ENCODE data around the gene OSBPL6. TPM values are rescaled to one million over a fixed set of nuclear protein-coding genes. Genes with fewer than 3 reads are reported as not detected.

The OSBPL6 gene
- total and polyA plus RNA-seq, 4 donors = 0.75 to 2.4 (median 1.7) TPM

DNA sequence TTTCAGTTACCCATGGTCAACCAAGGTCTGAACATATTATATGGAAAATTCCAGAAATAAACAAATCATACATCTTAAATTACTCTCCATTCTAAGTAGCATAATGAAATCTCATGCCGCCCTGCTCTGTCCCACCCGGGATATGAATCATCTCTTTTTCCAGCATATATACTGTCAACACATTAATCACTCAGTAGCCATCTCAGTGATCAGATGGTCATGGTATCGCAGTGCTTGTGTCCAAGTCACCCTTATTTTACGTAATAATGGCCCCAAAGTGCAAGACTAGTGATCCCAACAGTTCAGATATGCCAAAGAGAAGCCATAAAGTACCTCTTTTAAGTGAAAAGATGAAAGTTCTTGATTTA, 43.8 kb downstream of the OSBPL6 start:
- ATAC-seq (ENCODE audit: low FRiP score) (no peak), DNase-seq (no peak)
- WGBS, 2 donors = 84 to 97% methylated on average over 4 of the region's 4 CpGs
- Histone ChIP-seq H3K4me3 (ENCODE audit: low read length in 2 of 2) (no peak overlapping the region), H3K4me1 (ENCODE audit: control insufficient read depth in 1 of 2, insufficient read depth in 2 of 2, low read length in 2 of 2) (no peaks in the 10 kb centered on the region), H3K27ac (ENCODE audit: low read depth in 1 of 2, low read length in 2 of 2) (no peak overlapping the region), H3K27me3 (ENCODE audit: control insufficient read depth in 1 of 2, insufficient read depth in 2 of 2, low read length in 1 of 2) (no peaks in the 10 kb centered on the region), H3K9me3 (ENCODE audit: control insufficient read depth, low read length) (no peaks in the 10 kb centered on the region), H3K36me3 (ENCODE audit: control insufficient read depth in 1 of 2, insufficient read depth in 2 of 2, low read length in 1 of 2) (no peaks in the 10 kb centered on the region)
- intact Hi-C loops (cut with DNase I) = no loop called here

- 78% methylated on average over 2 of the region's 2 CpGs for WGBS, 2 donors
- intact Hi-C loops (cut with DNase I) = no loop called here
- H3K4me3 ChIP-seq (ENCODE audit: low read length in 2 of 2) = no peak overlapping the region
- H3K27me3 ChIP-seq (ENCODE audit: control insufficient read depth in 1 of 2, insufficient read depth in 2 of 2, low read length in 1 of 2) = no peaks in the 10 kb centered on the region
- H3K4me1 ChIP-seq (ENCODE audit: control insufficient read depth in 1 of 2, insufficient read depth in 2 of 2, low read length in 2 of 2) = no peaks in the 10 kb centered on the region
- no peaks in the 10 kb centered on the region for H3K36me3 ChIP-seq (ENCODE audit: control insufficient read depth in 1 of 2, insufficient read depth in 2 of 2, low read length in 1 of 2)
- H3K27ac ChIP-seq (ENCODE audit: low read depth in 1 of 2, low read length in 2 of 2) = no peak overlapping the region
- no peaks in the 10 kb centered on the region for H3K9me3 ChIP-seq (ENCODE audit: control insufficient read depth, low read length)
- DNase-seq = no peak
- no peak for ATAC-seq (ENCODE audit: low FRiP score)
Measured at GRCh38 chr2:178238750-178239149, 44.4 kb downstream of the OSBPL6 start.

DNA sequence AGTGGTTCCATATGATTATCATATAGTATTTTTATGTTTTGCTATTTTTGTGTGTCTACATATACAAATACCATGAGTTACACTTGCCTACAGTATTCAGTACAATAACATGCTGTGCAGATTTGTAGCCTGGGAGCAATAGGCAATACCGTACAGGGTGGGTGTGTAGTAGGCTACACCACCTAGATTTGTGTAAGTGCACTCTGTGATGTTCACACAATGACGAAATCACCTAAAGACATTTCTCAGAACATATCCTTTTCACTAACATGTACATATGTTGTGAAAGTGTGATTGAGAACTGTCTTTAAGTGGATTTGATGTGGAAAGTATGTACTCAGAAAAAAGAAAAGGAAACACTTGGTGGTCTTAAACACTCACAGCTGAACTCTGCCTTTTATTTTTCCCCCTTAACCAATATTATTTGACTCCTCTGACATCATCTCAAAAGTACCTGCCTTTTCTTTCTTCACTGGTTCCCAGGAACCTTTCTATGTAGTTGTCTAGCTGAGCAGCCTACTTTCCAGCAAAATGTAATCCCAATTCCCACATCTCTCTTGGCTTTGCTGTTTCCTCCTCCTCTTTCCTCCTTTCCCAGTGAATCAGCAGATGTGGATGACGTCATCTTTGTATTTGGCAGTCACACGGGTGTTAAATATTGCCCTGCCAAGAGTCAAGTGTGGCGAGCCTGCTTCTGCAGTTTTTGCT, 47.7 kb downstream of the OSBPL6 start:
- Histone ChIP-seq H3K36me3 (ENCODE audit: control insufficient read depth in 1 of 2, insufficient read depth in 2 of 2, low read length in 1 of 2) (no peaks in the 10 kb centered on the region), H3K27ac (ENCODE audit: low read depth in 1 of 2, low read length in 2 of 2) (no peak overlapping the region), H3K4me3 (ENCODE audit: low read length in 2 of 2) (no peak overlapping the region), H3K27me3 (ENCODE audit: control insufficient read depth in 1 of 2, insufficient read depth in 2 of 2, low read length in 1 of 2) (no peaks in the 10 kb centered on the region), H3K9me3 (ENCODE audit: control insufficient read depth, low read length) (no peaks in the 10 kb centered on the region), H3K4me1 (ENCODE audit: control insufficient read depth in 1 of 2, insufficient read depth in 2 of 2, low read length in 2 of 2) (no peaks in the 10 kb centered on the region)
- intact Hi-C loops (cut with DNase I) = no loop called here
- DNase-seq = no peak
- ATAC-seq (ENCODE audit: low FRiP score) = peak; percentile 89
- 26 to 28% methylated on average over 5 of the region's 5 CpGs for WGBS, 2 donors

DNA sequence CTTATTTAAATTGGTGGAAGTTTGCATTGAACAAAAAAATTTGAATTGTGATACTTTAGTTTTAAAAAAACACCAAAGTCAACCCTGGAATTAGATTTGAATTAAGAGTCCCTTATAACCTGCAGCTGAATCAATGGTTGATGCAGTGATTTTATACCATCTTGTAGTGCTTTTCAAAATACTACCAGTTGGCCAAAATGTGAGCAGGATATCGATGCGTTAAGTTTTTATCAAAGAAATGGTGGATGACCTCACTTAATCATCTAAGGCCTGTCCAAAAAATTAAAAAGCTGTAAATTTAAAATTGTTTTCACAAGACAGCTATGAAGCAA, 48.2 kb downstream of the OSBPL6 start:
- WGBS, 2 donors = 5 to 10% methylated on average over 2 of the region's 2 CpGs
- Histone ChIP-seq H3K9me3 (ENCODE audit: control insufficient read depth, low read length) (no peaks in the 10 kb centered on the region), H3K4me1 (ENCODE audit: control insufficient read depth in 1 of 2, insufficient read depth in 2 of 2, low read length in 2 of 2) (no peaks in the 10 kb centered on the region), H3K27me3 (ENCODE audit: control insufficient read depth in 1 of 2, insufficient read depth in 2 of 2, low read length in 1 of 2) (no peaks in the 10 kb centered on the region), H3K4me3 (ENCODE audit: low read length in 2 of 2) (no peak overlapping the region), H3K27ac (ENCODE audit: low read depth in 1 of 2, low read length in 2 of 2) (no peak overlapping the region), H3K36me3 (ENCODE audit: control insufficient read depth in 1 of 2, insufficient read depth in 2 of 2, low read length in 1 of 2) (no peaks in the 10 kb centered on the region)
- no peak for ATAC-seq (ENCODE audit: low FRiP score)
- intact Hi-C loops (cut with DNase I) = no loop called here
- no peak for DNase-seq

GRCh38 chr2:178243961-178244360, 49.6 kb downstream of the OSBPL6 start:
- no peaks in the 10 kb centered on the region for H3K9me3 ChIP-seq (ENCODE audit: control insufficient read depth, low read length)
- H3K27ac ChIP-seq (ENCODE audit: low read depth in 1 of 2, low read length in 2 of 2) = no peak overlapping the region
- ATAC-seq (ENCODE audit: low FRiP score) (no peak), DNase-seq (no peak)
- H3K27me3 ChIP-seq (ENCODE audit: control insufficient read depth in 1 of 2, insufficient read depth in 2 of 2, low read length in 1 of 2) = no peaks in the 10 kb centered on the region
- H3K4me1 ChIP-seq (ENCODE audit: control insufficient read depth in 1 of 2, insufficient read depth in 2 of 2, low read length in 2 of 2) = no peaks in the 10 kb centered on the region
- H3K4me3 ChIP-seq (ENCODE audit: low read length in 2 of 2) = no peak overlapping the region
- no peaks in the 10 kb centered on the region for H3K36me3 ChIP-seq (ENCODE audit: control insufficient read depth in 1 of 2, insufficient read depth in 2 of 2, low read length in 1 of 2)
- intact Hi-C loops (cut with DNase I) = no loop called here
- WGBS, 2 donors = 94 to 95% methylated on average over 1 of the region's 1 CpG

- Histone ChIP-seq H3K4me1 (ENCODE audit: control insufficient read depth in 1 of 2, insufficient read depth in 2 of 2, low read length in 2 of 2) (no peaks in the 10 kb centered on the region), H3K27ac (ENCODE audit: low read depth in 1 of 2, low read length in 2 of 2) (no peak overlapping the region), H3K36me3 (ENCODE audit: control insufficient read depth in 1 of 2, insufficient read depth in 2 of 2, low read length in 1 of 2) (no peaks in the 10 kb centered on the region), H3K9me3 (ENCODE audit: control insufficient read depth, low read length) (no peaks in the 10 kb centered on the region), H3K27me3 (ENCODE audit: control insufficient read depth in 1 of 2, insufficient read depth in 2 of 2, low read length in 1 of 2) (no peaks in the 10 kb centered on the region), H3K4me3 (ENCODE audit: low read length in 2 of 2) (no peak overlapping the region)
- no peak for ATAC-seq (ENCODE audit: low FRiP score)
- intact Hi-C loops (cut with DNase I) = no loop called here
- DNase-seq = no peak
- WGBS, 2 donors = 88 to 92% methylated on average over 7 of the region's 7 CpGs
Measured at GRCh38 chr2:178244777-178245176, 50.5 kb downstream of the OSBPL6 start.

GRCh38 chr2:178246696-178247095, 52.4 kb downstream of the OSBPL6 start:
- intact Hi-C loops (cut with DNase I) = no loop called here
- DNase-seq = no peak
- Histone ChIP-seq H3K27me3 (ENCODE audit: control insufficient read depth in 1 of 2, insufficient read depth in 2 of 2, low read length in 1 of 2) (no peaks in the 10 kb centered on the region), H3K27ac (ENCODE audit: low read depth in 1 of 2, low read length in 2 of 2) (no peak overlapping the region), H3K4me3 (ENCODE audit: low read length in 2 of 2) (no peak overlapping the region), H3K9me3 (ENCODE audit: control insufficient read depth, low read length) (no peaks in the 10 kb centered on the region), H3K4me1 (ENCODE audit: control insufficient read depth in 1 of 2, insufficient read depth in 2 of 2, low read length in 2 of 2) (peaks cover 0 to 1% of the 10 kb centered on the region in 2 donors), H3K36me3 (ENCODE audit: control insufficient read depth in 1 of 2, insufficient read depth in 2 of 2, low read length in 1 of 2) (no peaks in the 10 kb centered on the region)
- ATAC-seq (ENCODE audit: low FRiP score) = no peak
- WGBS, 2 donors = 96 to 98% methylated on average over 2 of the region's 2 CpGs

GRCh38 chr2:178247250-178247649, 52.9 kb downstream of the OSBPL6 start:
- Histone ChIP-seq H3K27ac (ENCODE audit: low read depth in 1 of 2, low read length in 2 of 2) (no peak overlapping the region), H3K36me3 (ENCODE audit: control insufficient read depth in 1 of 2, insufficient read depth in 2 of 2, low read length in 1 of 2) (no peaks in the 10 kb centered on the region), H3K27me3 (ENCODE audit: control insufficient read depth in 1 of 2, insufficient read depth in 2 of 2, low read length in 1 of 2) (no peaks in the 10 kb centered on the region), H3K4me3 (ENCODE audit: low read length in 2 of 2) (no peak overlapping the region), H3K4me1 (ENCODE audit: control insufficient read depth in 1 of 2, insufficient read depth in 2 of 2, low read length in 2 of 2) (peaks cover 0 to 1% of the 10 kb centered on the region in 2 donors), H3K9me3 (ENCODE audit: control insufficient read depth, low read length) (no peaks in the 10 kb centered on the region)
- DNase-seq = no peak
- no peak for ATAC-seq (ENCODE audit: low FRiP score)
- 43 to 53% methylated on average over 1 of the region's 1 CpG for WGBS, 2 donors
- intact Hi-C loops (cut with DNase I) = no loop called here

GRCh38 chr2:178250429-178250828, 56.1 kb downstream of the OSBPL6 start:
- DNase-seq = no peak
- intact Hi-C loops (cut with DNase I) = no loop called here
- Histone ChIP-seq H3K36me3 (ENCODE audit: control insufficient read depth in 1 of 2, insufficient read depth in 2 of 2, low read length in 1 of 2) (no peaks in the 10 kb centered on the region), H3K4me1 (ENCODE audit: control insufficient read depth in 1 of 2, insufficient read depth in 2 of 2, low read length in 2 of 2) (peaks cover 0 to 1% of the 10 kb centered on the region in 2 donors), H3K4me3 (ENCODE audit: low read length in 2 of 2) (no peak overlapping the region), H3K27me3 (ENCODE audit: control insufficient read depth in 1 of 2, insufficient read depth in 2 of 2, low read length in 1 of 2) (no peaks in the 10 kb centered on the region), H3K9me3 (ENCODE audit: control insufficient read depth, low read length) (no peaks in the 10 kb centered on the region), H3K27ac (ENCODE audit: low read depth in 1 of 2, low read length in 2 of 2) (no peak overlapping the region)
- no peak for ATAC-seq (ENCODE audit: low FRiP score)
- WGBS, 2 donors = 74 to 81% methylated on average over 6 of the region's 6 CpGs
